A549 (cell line): Measurements from ENCODE around the gene GORASP1. TPM values are rescaled to one million over a fixed set of nuclear protein-coding genes. Genes with fewer than 3 reads are reported as not detected.

ENCODE experiments used
- ATAC-seq, 2 experiments: fragments of 200-7000 bp in 1 of 2; fragments of >200 bp in 1 of 2; cut with Nextera tagmentation in 1 of 2; cut with Tn5 transposase in 1 of 2; 3 replicates each; pipeline versions ENCODE4 v1.8.0 to v1.9.1; 2018 to 2020; ENCODE audit warnings: mild to moderate bottlenecking in 1 of 2, moderate library complexity in 1 of 2
- CTCF ChIA-PET: fragments of 300-600 bp; sonication (Branson Sonifier 250); formaldehyde crosslinking; extraction: SDS; loops from one replicate; lab custom pipeline; 2021; ENCODE audit warnings: antibody characterized with exemption, inconsistent platforms; lab: Yijun Ruan, JAX
- POLR2A ChIA-PET: fragments of 350-600 bp; formaldehyde crosslinking; extraction: SDS; loops from one replicate; lab custom pipeline; 2021; ENCODE audit warnings: antibody characterized with exemption, inconsistent platforms; lab: Yijun Ruan, JAX
- DNase-seq, 2 experiments: peaks; one replicate each; pipeline versions ENCODE4 v3.0.0 to v3.0.0-alpha.2; 2011 to 2016; ENCODE audit warnings: low read depth in 1 of 2, low spot score in 1 of 2
- FAIRE-seq: peaks from 2 replicates; lab custom pipeline; 2011; peaks lifted over from hg19 to GRCh38; lab: Jason Lieb, UNC
- H3K27ac ChIP-seq, 2 experiments: fragments of >200 bp; sonication (Bioruptor Twin); formaldehyde crosslinking; 3 replicates each; pipeline ENCODE4 v1.5.1; 2016 to 2017
- H3K4me1 ChIP-seq: fragments of >200 bp; sonication (Bioruptor Twin); formaldehyde crosslinking; 3 replicates; pipeline ENCODE4 v1.6.1; 2016
- H3K4me2 ChIP-seq: fragments of >200 bp; sonication (Bioruptor Twin); formaldehyde crosslinking; 3 replicates; pipeline ENCODE4 v1.6.1; 2016
- H3K4me3 ChIP-seq: fragments of >200 bp; sonication (Bioruptor Twin); formaldehyde crosslinking; 3 replicates; pipeline ENCODE4 v1.5.1; 2016
- H3K9me3 ChIP-seq: fragments of >200 bp; sonication (Bioruptor Twin); formaldehyde crosslinking; 3 replicates; pipeline ENCODE4 v1.6.1; 2016
- CBX8 ChIP-seq: fragments of 200-600 bp; sonication (generic); IDR thresholded peaks from 2 replicates; pipeline ENCODE4 v1.6.1; 2016
- EHMT2 ChIP-seq: fragments of 200-600 bp; sonication (generic); IDR thresholded peaks from 2 replicates; pipeline ENCODE4 v1.6.1; 2016; ENCODE audit warnings: antibody characterized with exemption, low read depth, mild to moderate bottlenecking, moderate library complexity
- FOSL2 ChIP-seq, 2 experiments: fragments of 450-650 bp in 1 of 2; fragments of >200 bp in 1 of 2; sonication (Bioruptor Twin) in 1 of 2; formaldehyde crosslinking; IDR thresholded peaks; 2 replicates each; pipeline versions ENCODE4 v1.5.0 to v1.6.1; 2016 to 2020; ENCODE audit warnings: mild to moderate bottlenecking in 1 of 2, moderate library complexity in 1 of 2
- PHF8 ChIP-seq: fragments of 200-600 bp; sonication (generic); IDR thresholded peaks from 2 replicates; pipeline ENCODE4 v1.6.1; 2016; ENCODE audit warnings: low read depth, mild to moderate bottlenecking, antibody characterized with exemption, moderate library complexity, borderline replicate concordance
- POLR2A ChIP-seq: IDR thresholded peaks from 2 replicates; pipeline ENCODE4 v1.6.1; 2012; ENCODE audit warnings: mild to moderate bottlenecking, low read length
- RCOR1 ChIP-seq: fragments of 150-350 bp; IDR thresholded peaks from 2 replicates; pipeline ENCODE4 v1.6.1; 2014; ENCODE audit warnings: antibody characterized with exemption, low read length, low read depth
- ZC3H11A ChIP-seq: fragments of 450-650 bp; IDR thresholded peaks from 2 replicates; pipeline ENCODE4 v1.6.1; 2014; ENCODE audit warnings: antibody characterized with exemption, mild to moderate bottlenecking
- ZNF302 ChIP-seq: fragments of 250-450 bp; sonication (Bioruptor Pico); IDR thresholded peaks from 2 replicates; pipeline ENCODE4 v1.9.0; 2021; ENCODE audit warnings: inconsistent platforms, mild to moderate bottlenecking, moderate library complexity
- WGBS: methylation state at CpG from one replicate; pipeline ENCODE4 v1.1.6; 2017; ENCODE audit errors: missing lambda C conversion rate; 5-methylcytosine and 5-hydroxymethylcytosine counted together
- polyA plus RNA-seq, 4 experiments: library from polyadenylated mRNA; depleted of rRNA in 3 of 4; stranded (reverse); fragments of >200 nt; fragmentation: RNase III in 1 of 4; extraction: RNeasy Plus Mini Kit Qiagen cat#74134 plus additional on column Dnase treatment in 1 of 4; gene quantifications; 2 replicates in 3 of 4; 3 replicates in 1 of 4; pipeline ENCODE4 v1.2.3, GENCODE V29; 2011 to 2017
- TF ChIP-seq, protein P1 (sequence below): IDR thresholded peaks from 2 replicates; pipeline ENCODE4 v1.6.1; 2012
- TF ChIP-seq, protein P2 (sequence below): fragments of 200-600 bp; sonication (generic); IDR thresholded peaks from 2 replicates; pipeline ENCODE4 v1.6.1; 2016; ENCODE audit warnings: antibody characterized with exemption, mild to moderate bottlenecking, moderate library complexity
- TF ChIP-seq, protein P3 (sequence below): fragments of 250-450 bp; sonication (Bioruptor Pico); IDR thresholded peaks from 2 replicates; pipeline ENCODE4 v1.5.0; 2021; ENCODE audit warnings: mild to moderate bottlenecking, moderate library complexity, borderline replicate concordance
- TF ChIP-seq, protein P4 (sequence below): fragments of >200 bp; sonication (Bioruptor Twin); formaldehyde crosslinking; IDR thresholded peaks from 2 replicates; pipeline ENCODE4 v1.6.1; 2016
- TF ChIP-seq, protein P5 (sequence below): fragments of 450-650 bp; IDR thresholded peaks from 2 replicates; pipeline ENCODE4 v1.6.1; 2014; ENCODE audit warnings: antibody characterized with exemption

The GORASP1 gene
- polyA plus RNA-seq, 2 of the 4 experiments (the other 2 are of a cell fraction) = 30.3 to 32.3 TPM

DNA sequence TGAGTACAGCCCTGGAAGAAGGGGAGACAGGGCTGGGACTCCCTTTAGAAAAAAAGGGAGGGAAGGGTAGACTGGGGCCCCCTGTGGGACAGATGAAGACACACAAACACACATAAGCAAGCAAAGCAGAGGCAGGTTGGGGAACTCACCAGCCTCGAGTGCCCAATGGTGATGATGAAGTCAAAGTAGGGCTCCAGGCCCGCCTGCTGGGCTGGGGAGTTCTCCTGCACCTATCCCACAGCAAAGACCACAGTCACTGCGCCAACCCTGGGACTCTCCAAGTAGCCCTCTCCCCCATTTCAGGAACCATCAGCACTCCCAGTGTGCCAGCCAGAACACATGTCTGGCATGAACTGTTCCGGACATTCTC lies 4.1 kb downstream of the GORASP1 start:
- ChIA-PET POLR2A (no interaction called here), CTCF (interaction anchor here (0.9 to 14.1 kb wide), 4 partner anchors 12 to 187 kb away, joined by 3 to 164 read pairs (median 8); no protein-coding TSS in a partner anchor)
- H3K4me3 ChIP-seq = no peak overlapping the region
- peaks cover 13% of the 10 kb centered on the region; the same call in 2 of the 3 replicates for H3K4me1 ChIP-seq
- 85% methylated on average over 4 of the region's 4 CpGs for WGBS
- TF ChIP-seq, protein P1, sequence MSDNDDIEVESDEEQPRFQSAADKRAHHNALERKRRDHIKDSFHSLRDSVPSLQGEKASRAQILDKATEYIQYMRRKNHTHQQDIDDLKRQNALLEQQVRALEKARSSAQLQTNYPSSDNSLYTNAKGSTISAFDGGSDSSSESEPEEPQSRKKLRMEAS = no peak
- TF ChIP-seq PHF8 = no peak
- TF ChIP-seq, protein P2, sequence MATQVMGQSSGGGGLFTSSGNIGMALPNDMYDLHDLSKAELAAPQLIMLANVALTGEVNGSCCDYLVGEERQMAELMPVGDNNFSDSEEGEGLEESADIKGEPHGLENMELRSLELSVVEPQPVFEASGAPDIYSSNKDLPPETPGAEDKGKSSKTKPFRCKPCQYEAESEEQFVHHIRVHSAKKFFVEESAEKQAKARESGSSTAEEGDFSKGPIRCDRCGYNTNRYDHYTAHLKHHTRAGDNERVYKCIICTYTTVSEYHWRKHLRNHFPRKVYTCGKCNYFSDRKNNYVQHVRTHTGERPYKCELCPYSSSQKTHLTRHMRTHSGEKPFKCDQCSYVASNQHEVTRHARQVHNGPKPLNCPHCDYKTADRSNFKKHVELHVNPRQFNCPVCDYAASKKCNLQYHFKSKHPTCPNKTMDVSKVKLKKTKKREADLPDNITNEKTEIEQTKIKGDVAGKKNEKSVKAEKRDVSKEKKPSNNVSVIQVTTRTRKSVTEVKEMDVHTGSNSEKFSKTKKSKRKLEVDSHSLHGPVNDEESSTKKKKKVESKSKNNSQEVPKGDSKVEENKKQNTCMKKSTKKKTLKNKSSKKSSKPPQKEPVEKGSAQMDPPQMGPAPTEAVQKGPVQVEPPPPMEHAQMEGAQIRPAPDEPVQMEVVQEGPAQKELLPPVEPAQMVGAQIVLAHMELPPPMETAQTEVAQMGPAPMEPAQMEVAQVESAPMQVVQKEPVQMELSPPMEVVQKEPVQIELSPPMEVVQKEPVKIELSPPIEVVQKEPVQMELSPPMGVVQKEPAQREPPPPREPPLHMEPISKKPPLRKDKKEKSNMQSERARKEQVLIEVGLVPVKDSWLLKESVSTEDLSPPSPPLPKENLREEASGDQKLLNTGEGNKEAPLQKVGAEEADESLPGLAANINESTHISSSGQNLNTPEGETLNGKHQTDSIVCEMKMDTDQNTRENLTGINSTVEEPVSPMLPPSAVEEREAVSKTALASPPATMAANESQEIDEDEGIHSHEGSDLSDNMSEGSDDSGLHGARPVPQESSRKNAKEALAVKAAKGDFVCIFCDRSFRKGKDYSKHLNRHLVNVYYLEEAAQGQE = no peak
- TF ChIP-seq ZNF302 (CRISPR knock-in tag) = no peak
- TF ChIP-seq POLR2A = no peak
- TF ChIP-seq, protein P3, sequence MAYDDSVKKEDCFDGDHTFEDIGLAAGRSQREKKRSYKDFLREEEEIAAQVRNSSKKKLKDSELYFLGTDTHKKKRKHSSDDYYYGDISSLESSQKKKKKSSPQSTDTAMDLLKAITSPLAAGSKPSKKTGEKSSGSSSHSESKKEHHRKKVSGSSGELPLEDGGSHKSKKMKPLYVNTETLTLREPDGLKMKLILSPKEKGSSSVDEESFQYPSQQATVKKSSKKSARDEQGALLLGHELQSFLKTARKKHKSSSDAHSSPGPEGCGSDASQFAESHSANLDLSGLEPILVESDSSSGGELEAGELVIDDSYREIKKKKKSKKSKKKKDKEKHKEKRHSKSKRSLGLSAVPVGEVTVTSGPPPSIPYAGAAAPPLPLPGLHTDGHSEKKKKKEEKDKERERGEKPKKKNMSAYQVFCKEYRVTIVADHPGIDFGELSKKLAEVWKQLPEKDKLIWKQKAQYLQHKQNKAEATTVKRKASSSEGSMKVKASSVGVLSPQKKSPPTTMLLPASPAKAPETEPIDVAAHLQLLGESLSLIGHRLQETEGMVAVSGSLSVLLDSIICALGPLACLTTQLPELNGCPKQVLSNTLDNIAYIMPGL = no peak
- TF ChIP-seq, protein P4, sequence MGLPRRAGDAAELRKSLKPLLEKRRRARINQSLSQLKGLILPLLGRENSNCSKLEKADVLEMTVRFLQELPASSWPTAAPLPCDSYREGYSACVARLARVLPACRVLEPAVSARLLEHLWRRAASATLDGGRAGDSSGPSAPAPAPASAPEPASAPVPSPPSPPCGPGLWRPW = no peak
- TF ChIP-seq, protein P5, sequence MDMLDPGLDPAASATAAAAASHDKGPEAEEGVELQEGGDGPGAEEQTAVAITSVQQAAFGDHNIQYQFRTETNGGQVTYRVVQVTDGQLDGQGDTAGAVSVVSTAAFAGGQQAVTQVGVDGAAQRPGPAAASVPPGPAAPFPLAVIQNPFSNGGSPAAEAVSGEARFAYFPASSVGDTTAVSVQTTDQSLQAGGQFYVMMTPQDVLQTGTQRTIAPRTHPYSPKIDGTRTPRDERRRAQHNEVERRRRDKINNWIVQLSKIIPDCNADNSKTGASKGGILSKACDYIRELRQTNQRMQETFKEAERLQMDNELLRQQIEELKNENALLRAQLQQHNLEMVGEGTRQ = no peak
- TF ChIP-seq RCOR1 = no peak
- no peak for TF ChIP-seq EHMT2
- no peak overlapping the region for H3K4me2 ChIP-seq
- no peak for FAIRE-seq
- ATAC-seq = no peak
- H3K9me3 ChIP-seq = no peaks in the 10 kb centered on the region
- H3K27ac ChIP-seq = no peak overlapping the region
- no peak for DNase-seq

DNA sequence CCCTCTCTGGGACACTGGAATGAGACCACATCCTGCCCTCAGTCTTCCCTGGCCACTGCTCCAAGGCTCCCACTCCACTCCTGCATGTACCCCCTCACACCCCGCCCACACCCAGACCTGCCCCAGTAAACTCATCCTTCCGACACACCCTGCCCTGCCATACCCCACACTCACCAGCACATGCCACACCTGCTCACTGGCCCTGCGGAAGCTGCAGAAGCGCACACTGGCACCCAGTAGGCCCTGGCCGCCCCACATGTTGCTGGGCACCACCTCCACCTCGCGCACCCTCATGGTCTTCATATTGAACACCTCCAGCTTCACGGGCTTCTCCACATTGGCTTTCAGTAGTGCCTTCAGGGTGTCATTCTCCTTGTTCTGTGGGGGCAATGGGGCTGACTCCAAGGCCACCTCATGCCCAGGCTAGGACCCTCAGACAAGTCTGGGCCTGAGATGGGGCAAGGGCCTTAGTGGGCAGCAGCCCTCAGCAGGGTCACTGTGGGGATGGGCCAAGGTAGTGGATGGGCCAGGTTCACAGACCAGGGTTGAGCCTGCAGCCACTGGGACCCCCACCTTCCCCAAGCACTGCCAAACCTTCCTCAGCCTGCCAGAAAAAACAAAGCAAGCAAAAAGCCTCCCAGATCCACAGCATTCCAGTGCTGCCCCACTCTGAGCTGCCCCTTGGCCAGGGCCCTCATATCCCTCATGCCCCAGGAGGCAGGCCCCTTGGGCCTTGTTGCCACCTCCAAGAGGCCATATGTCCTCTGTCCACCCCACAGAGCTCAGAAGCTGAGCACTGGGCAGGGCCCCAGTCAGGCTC lies 4.7 kb downstream of the GORASP1 start:
- FAIRE-seq (no peak), ATAC-seq (no peak)
- H3K27ac ChIP-seq = no peak overlapping the region
- 90% methylated on average over 8 of the region's 8 CpGs for WGBS
- H3K9me3 ChIP-seq = no peaks in the 10 kb centered on the region
- TF ChIP-seq EHMT2 (no peak), ZC3H11A (no peak), CBX8 (no peak), FOSL2 (IDR thresholded peaks at IDR 0.05) (no peak), FOSL2 (CRISPR knock-in tag; IDR thresholded peaks at IDR 0.05) (no peak)
- TF ChIP-seq, protein P1 = no peak
- TF ChIP-seq, protein P5 = no peak
- TF ChIP-seq, all 56 proteins: peak for 0
- Histone ChIP-seq H3K4me2 (no peak overlapping the region), H3K4me3 (no peak overlapping the region), H3K4me1 (peaks cover 9% of the 10 kb centered on the region; the same call in 2 of the 3 replicates)
- no peak for DNase-seq
- ChIA-PET POLR2A (no interaction called here), CTCF (interaction anchor here (0.9 to 14.1 kb wide), 5 partner anchors 13 to 187 kb away, joined by 3 to 164 read pairs (median 6); no protein-coding TSS in a partner anchor)
